GM23338 (cell line): ENCODE measurements around the gene DOCK11. TPM values are rescaled to one million over a fixed set of nuclear protein-coding genes. Genes with fewer than 3 reads are reported as not detected.
"Not testable (repeated sequence)": the region's sequence is repeated elsewhere in the genome, so short reads cannot be mapped to it uniquely, and the experiment has no call there.

Experiments used
- ATAC-seq: fragments of 200-7000 bp; cut with Tn5 transposase; 3 replicates; pipeline ENCODE4 v1.9.1; 2020
- DNase-seq: peaks from one replicate; pipeline ENCODE4 v3.0.0-alpha.2; 2015; ENCODE audit warnings: low spot score
- H2AFZ ChIP-seq: fragments of 200-600 bp; sonication (generic); 2 replicates; pipeline ENCODE4 v1.8.0; 2016; ENCODE audit warnings: antibody characterized with exemption, mild to moderate bottlenecking, moderate library complexity
- H3F3A ChIP-seq: fragments of 200-600 bp; sonication (generic); replicated peaks from 2 replicates; pipeline ENCODE4 v1.8.0; 2017; ENCODE audit warnings: antibody characterized with exemption, mixed run types, low read depth
- H3K27ac ChIP-seq: fragments of 200-600 bp; sonication (generic); 2 replicates; pipeline ENCODE4 v1.6.1; 2016; ENCODE audit warnings: low read depth
- H3K27me3 ChIP-seq: fragments of 200-600 bp; sonication (generic); 2 replicates; pipeline ENCODE4 v1.8.0; 2016; ENCODE audit warnings: mild to moderate bottlenecking, mixed run types, moderate library complexity; ENCODE audit not compliant: insufficient read depth
- H3K36me3 ChIP-seq: fragments of 200-600 bp; sonication (generic); 2 replicates; pipeline ENCODE4 v1.8.0; 2016; ENCODE audit warnings: mild to moderate bottlenecking; ENCODE audit not compliant: insufficient read depth
- H3K4me1 ChIP-seq: fragments of 200-600 bp; sonication (generic); 2 replicates; pipeline ENCODE4 v1.8.0; 2016; ENCODE audit warnings: mild to moderate bottlenecking, moderate library complexity; ENCODE audit not compliant: insufficient read depth
- H3K4me2 ChIP-seq: fragments of 200-600 bp; sonication (generic); 2 replicates; pipeline ENCODE4 v1.7.1; 2017; ENCODE audit warnings: mixed run types
- H3K4me3 ChIP-seq: fragments of 200-600 bp; sonication (generic); 2 replicates; pipeline ENCODE4 v1.6.1; 2016; ENCODE audit warnings: mixed run types
- H3K79me2 ChIP-seq: fragments of 200-600 bp; sonication (generic); replicated peaks from 2 replicates; pipeline ENCODE4 v1.8.0; 2017; ENCODE audit warnings: mild to moderate bottlenecking; ENCODE audit not compliant: insufficient read depth
- H3K9me2 ChIP-seq: fragments of 200-600 bp; sonication (generic); 2 replicates; pipeline ENCODE4 v1.8.0; 2017; ENCODE audit not compliant: insufficient read depth
- H4K20me1 ChIP-seq: fragments of 200-600 bp; sonication (generic); replicated peaks from 2 replicates; pipeline ENCODE4 v1.8.0; 2017; ENCODE audit warnings: mild to moderate bottlenecking; ENCODE audit not compliant: insufficient read depth
- H3K27ac Mint-ChIP-seq: 2 replicates; pipeline ENCODE4 v1.8.0; 2020; ENCODE audit warnings: inconsistent platforms, mild to moderate bottlenecking, moderate library complexity, mixed read lengths
- H3K27me3 Mint-ChIP-seq: 3 replicates; pipeline ENCODE4 v1.8.0; 2022; ENCODE audit warnings: low read depth, mild to moderate bottlenecking, moderate library complexity, mixed read lengths, inconsistent platforms; ENCODE audit not compliant: insufficient read depth, poor library complexity
- H3K36me3 Mint-ChIP-seq: 3 replicates; pipeline ENCODE4 v1.8.0; 2021; ENCODE audit warnings: low read depth, mild to moderate bottlenecking, inconsistent platforms, moderate library complexity, mixed read lengths
- H3K4me1 Mint-ChIP-seq: 3 replicates; pipeline ENCODE4 v1.8.0; 2020; ENCODE audit warnings: mild to moderate bottlenecking, inconsistent platforms, mixed read lengths
- H3K4me3 Mint-ChIP-seq: 3 replicates; pipeline ENCODE4 v1.8.0; 2021; ENCODE audit warnings: moderate library complexity, mild to moderate bottlenecking, inconsistent platforms, mixed read lengths
- H3K9me3 Mint-ChIP-seq: 3 replicates; pipeline ENCODE4 v1.8.0; 2020; ENCODE audit warnings: moderate library complexity, mild to moderate bottlenecking, inconsistent platforms, mixed read lengths
- EZH2phosphoT487 ChIP-seq: fragments of 200-600 bp; sonication (generic); IDR thresholded peaks from one replicate; pipeline ENCODE4 v1.8.1; 2018; ENCODE audit warnings: antibody characterized with exemption; ENCODE audit not compliant: unreplicated experiment
- JUNB ChIP-seq: IDR thresholded peaks from one replicate; pipeline ENCODE4 v1.6.1; 2016; ENCODE audit warnings: antibody characterized with exemption; ENCODE audit not compliant: unreplicated experiment
- NANOG ChIP-seq: IDR thresholded peaks from 2 replicates; pipeline ENCODE4 v1.6.1; 2016; ENCODE audit warnings: antibody characterized with exemption, borderline replicate concordance
- REST ChIP-seq: IDR thresholded peaks from one replicate; pipeline ENCODE4 v1.6.1; 2018; ENCODE audit warnings: antibody characterized with exemption; ENCODE audit not compliant: unreplicated experiment
- STAT1 ChIP-seq: IDR thresholded peaks from one replicate; pipeline ENCODE4 v1.6.1; 2016; ENCODE audit warnings: antibody characterized with exemption; ENCODE audit not compliant: unreplicated experiment
- ZNF114 ChIP-seq: fragments of 250-450 bp; sonication (Bioruptor Pico); IDR thresholded peaks from 2 replicates; pipeline ENCODE4 v1.5.0; 2020; ENCODE audit warnings: mild to moderate bottlenecking, moderate library complexity
- ZNF331 ChIP-seq: fragments of 250-450 bp; sonication (Bioruptor Pico); IDR thresholded peaks from 2 replicates; pipeline ENCODE4 v1.5.0; 2020; ENCODE audit warnings: low read depth, mild to moderate bottlenecking, moderate library complexity
- polyA plus RNA-seq: library from polyadenylated mRNA; unstranded; fragments of >200 nt; fragmentation: Nextera tagmentation; extraction: Ambion mirVana; gene quantifications from 2 replicates; pipeline ENCODE4 v1.2.1, GENCODE V29; 2016
- total RNA-seq: library from RNA; depleted of rRNA; stranded (reverse); fragments of >200 nt; shearing (Covaris generic); gene quantifications from 2 replicates; pipeline ENCODE4 v1.2.3, GENCODE V29; 2014
- TF ChIP-seq, protein P1 (sequence below), 2 experiments: fragments of 200-600 bp in 1 of 2; sonication (generic) in 1 of 2; conservative IDR thresholded peaks; 2 replicates each; pipeline versions ENCODE4 v1.5.1 to v1.6.1; 2016 to 2017; ENCODE audit warnings: antibody characterized with exemption in 2 of 2, low read depth in 2 of 2, mild to moderate bottlenecking in 2 of 2, moderate library complexity in 1 of 2

Gene DOCK11
- total and polyA plus RNA-seq, 2 experiments from 2014 or later: 6.0 to 12.3 TPM

DNA sequence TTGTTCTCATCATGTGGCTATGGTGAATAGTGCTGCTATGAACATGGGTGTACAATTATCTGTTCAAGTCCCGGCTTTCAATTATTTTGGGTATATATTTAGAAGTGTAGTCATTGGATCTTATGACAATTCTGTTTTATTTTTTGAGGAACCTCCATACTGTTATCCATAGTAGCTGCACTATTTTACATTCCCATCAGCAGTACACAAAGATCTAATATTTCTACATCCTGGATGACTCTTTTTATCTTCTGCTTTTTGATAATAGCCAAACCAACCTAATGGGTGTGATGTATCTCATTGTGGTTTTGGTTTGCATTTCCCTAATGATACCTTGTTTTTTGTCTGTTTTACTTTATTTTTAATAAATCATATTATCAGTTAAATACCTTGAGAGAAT is 218.9 kb downstream of the DOCK11 start:
- H3K9me3 Mint-ChIP-seq: peaks cover 6% of the 10 kb centered on the region; the same call in 2 of the 3 replicates
- H3K27ac Mint-ChIP-seq: no peak overlapping the region
- Histone ChIP-seq H4K20me1 (no peaks in the 10 kb centered on the region), H2AFZ (no peak overlapping the region), H3K36me3 (no peaks in the 10 kb centered on the region), H3K4me2 (no peak overlapping the region), H3K79me2 (no peaks in the 10 kb centered on the region), H3K4me1 (no peaks in the 10 kb centered on the region), H3K4me3 (no peak overlapping the region), H3F3A (no peaks in the 10 kb centered on the region), H3K27ac (no peak overlapping the region), H3K9me2 (no peaks in the 10 kb centered on the region), H3K27me3 (no peaks in the 10 kb centered on the region)
- H3K27me3 Mint-ChIP-seq: no peaks in the 10 kb centered on the region
- no peaks in the 10 kb centered on the region for H3K36me3 Mint-ChIP-seq
- no peak for DNase-seq
- H3K4me1 Mint-ChIP-seq: 0 out of 3 replicates have a peak, but pooled peaks cover 2% of the 10 kb centered on the region
- ATAC-seq: no peak
- no peak for TF ChIP-seq EZH2phosphoT487
- TF ChIP-seq JUNB: no peak
- TF ChIP-seq, protein P1, sequence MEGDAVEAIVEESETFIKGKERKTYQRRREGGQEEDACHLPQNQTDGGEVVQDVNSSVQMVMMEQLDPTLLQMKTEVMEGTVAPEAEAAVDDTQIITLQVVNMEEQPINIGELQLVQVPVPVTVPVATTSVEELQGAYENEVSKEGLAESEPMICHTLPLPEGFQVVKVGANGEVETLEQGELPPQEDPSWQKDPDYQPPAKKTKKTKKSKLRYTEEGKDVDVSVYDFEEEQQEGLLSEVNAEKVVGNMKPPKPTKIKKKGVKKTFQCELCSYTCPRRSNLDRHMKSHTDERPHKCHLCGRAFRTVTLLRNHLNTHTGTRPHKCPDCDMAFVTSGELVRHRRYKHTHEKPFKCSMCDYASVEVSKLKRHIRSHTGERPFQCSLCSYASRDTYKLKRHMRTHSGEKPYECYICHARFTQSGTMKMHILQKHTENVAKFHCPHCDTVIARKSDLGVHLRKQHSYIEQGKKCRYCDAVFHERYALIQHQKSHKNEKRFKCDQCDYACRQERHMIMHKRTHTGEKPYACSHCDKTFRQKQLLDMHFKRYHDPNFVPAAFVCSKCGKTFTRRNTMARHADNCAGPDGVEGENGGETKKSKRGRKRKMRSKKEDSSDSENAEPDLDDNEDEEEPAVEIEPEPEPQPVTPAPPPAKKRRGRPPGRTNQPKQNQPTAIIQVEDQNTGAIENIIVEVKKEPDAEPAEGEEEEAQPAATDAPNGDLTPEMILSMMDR (conservative IDR thresholded peaks at IDR 0.05; ENCODE audit: low read depth in 2 of 2): no peak
- TF ChIP-seq STAT1: no peak
- no peak for TF ChIP-seq ZNF331 (CRISPR knock-in tag)
- TF ChIP-seq REST: no peak
- TF ChIP-seq NANOG: no peak
- TF ChIP-seq ZNF114 (CRISPR knock-in tag): no peak
- H3K4me3 Mint-ChIP-seq: no peak overlapping the region

- H3K79me2 ChIP-seq, H3K27ac Mint-ChIP-seq, H3K4me1 ChIP-seq, H3K27me3 Mint-ChIP-seq, H3K27ac ChIP-seq, H3K4me3 Mint-ChIP-seq, H3K4me3 ChIP-seq, H3K9me3 Mint-ChIP-seq, H3F3A ChIP-seq, H3K4me1 Mint-ChIP-seq, H3K36me3 Mint-ChIP-seq, H4K20me1 ChIP-seq, H3K27me3 ChIP-seq, H3K9me2 ChIP-seq, H3K36me3 ChIP-seq, ATAC-seq, DNase-seq, H3K4me2 ChIP-seq, H2AFZ ChIP-seq: not testable (repeated sequence)
These were observed 220.3 kb downstream of the DOCK11 start for GRCh38 chrX:118715917-118716316.

DNA sequence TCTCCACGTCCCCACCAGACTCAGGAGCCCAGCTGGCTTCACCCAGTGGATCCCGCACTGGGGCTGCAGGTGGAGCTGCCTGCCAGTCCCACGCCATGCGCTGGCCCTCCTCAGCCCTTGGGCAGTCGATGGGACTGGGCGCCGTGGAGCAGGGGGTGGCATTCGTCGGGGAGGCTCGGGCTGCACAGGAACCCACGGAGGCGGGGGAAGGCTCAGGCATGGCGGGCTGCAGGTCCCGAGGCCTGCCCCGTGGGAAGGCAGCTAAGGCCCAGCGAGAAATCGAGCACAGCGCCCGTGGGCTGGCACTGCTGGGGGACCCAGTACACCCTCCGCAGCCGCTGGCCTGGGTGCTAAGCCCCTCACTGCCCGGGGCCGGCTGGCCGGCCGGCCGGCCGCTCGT is 221.2 kb downstream of the DOCK11 start:
- DNase-seq, H3K4me2 ChIP-seq, H3K9me3 Mint-ChIP-seq, H3F3A ChIP-seq, H3K36me3 ChIP-seq, H3K27me3 ChIP-seq, ATAC-seq, H3K79me2 ChIP-seq, H3K4me3 ChIP-seq, H3K27ac Mint-ChIP-seq, H4K20me1 ChIP-seq, H3K4me1 Mint-ChIP-seq, H3K4me3 Mint-ChIP-seq, H3K4me1 ChIP-seq, H3K27me3 Mint-ChIP-seq, H3K9me2 ChIP-seq, H2AFZ ChIP-seq, H3K36me3 Mint-ChIP-seq, H3K27ac ChIP-seq: not testable (repeated sequence)
